HG03571 (cell line): Measurements from ENCODE around the gene IGLL1.
"Not testable (repeated sequence)": the region's sequence is repeated elsewhere in the genome, so short reads cannot be mapped to it uniquely, and the experiment has no call there.

Source experiments
- ATAC-seq: cut with Tn5 transposase; IDR thresholded peaks from one replicate; pipeline ENCODE4 v1.9.1; 2021; ENCODE audit not compliant: unreplicated experiment

IGLL1 gene

DNA sequence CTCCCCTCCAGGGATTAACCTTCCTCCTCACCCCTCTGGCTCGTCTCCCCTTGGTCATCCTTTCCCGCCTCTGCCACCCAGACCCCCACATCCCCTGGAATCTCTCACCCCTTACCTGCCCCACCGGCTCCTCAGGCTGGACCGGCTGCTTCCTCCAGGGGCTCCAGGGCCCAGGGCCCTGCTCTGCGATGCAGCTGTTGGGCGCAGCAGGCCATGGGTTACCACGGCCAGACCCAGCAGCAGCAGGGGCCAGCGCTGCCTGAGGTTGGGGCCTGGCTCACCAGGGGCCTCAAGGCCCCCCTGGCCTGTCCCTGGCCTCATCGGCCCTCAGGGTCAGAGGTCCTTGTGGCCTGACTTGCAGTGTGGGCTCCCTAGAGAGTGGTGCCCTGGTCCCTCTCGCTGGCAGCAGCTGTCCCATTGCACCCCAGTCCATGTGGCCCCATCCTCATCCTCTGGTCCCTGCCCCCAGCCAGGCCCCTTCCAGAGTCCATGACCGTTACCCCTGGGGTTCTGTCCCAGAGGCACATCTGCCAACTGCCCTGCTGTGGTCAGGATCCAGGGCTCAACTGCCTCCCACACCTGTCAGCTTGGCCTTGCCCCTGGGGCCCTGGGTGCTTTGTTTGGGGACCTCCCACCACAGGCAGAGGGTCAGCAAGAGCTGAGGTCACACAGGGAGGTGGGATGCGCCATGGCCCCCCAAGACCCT is at the start of gene IGLL1:
IGLL1 (minus strand) TSS at position 421 of the 706 bp plus-strand sequence; CDS start at position 321, 100 bp downstream.
- ATAC-seq: no peak

DNA sequence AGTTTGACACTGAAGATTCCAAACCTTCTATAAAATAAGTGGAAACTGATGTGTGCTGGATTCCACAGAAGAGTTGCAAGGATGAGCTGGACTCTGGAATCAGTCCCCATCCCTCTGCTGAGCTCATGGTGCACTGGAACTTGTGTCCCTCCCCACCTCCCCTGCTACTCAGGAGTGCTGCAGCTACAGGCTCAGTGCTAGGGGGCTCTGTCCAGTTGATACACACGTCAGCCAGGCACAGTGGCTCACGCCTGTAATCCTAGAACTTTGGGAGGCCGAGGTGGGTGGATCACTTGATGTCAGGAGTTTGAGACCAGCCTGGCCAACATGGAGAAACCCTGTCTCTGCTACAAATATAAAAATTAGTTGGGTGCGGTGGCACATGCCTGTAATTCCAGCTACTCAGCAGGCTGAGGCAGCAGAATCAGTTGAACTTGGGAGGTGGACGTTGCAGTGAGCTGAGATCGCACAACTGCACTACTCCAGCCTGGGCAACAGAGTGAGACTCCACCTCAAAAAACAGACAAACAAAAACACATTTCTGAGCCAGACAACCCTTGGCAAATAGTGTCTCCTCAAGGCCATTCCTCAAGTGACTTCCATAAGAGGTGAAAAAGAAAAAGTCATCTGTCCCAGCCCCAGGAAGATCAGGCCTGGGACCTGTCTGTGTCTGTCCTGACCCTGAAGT is 48.1 kb upstream of the IGLL1 start:
- ATAC-seq: not testable (repeated sequence)

DNA sequence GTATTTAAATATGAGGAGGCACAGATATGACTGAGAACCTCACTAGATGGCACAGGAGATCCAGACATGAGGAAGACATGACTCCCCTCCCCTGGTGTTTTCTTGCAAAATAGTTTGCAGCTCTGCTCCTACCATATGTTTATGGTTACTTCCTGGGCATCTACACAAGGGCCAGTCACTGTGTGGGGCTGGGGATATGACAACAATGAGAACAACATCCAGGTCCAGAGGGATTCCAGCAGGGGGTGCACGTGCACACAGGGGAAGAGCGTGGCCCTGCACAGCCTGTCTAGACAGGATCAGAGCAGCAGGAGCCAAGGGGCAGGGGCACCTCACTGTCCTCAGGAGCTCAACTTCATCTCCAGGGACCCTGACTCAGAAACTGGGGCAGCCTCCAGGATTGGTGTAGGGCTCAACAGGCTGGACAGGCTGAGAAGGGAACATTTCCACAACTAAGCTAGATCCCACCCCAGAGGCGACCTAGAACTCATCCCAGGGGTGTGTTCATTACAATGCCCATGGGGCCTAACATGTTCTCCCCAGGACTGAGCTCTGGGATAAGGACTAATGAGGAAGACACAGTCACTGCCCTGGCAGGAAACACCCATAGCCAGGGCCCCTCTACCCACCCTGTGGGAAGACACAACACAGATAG is 47.4 kb upstream of the IGLL1 start:
- not testable (repeated sequence) for ATAC-seq

DNA sequence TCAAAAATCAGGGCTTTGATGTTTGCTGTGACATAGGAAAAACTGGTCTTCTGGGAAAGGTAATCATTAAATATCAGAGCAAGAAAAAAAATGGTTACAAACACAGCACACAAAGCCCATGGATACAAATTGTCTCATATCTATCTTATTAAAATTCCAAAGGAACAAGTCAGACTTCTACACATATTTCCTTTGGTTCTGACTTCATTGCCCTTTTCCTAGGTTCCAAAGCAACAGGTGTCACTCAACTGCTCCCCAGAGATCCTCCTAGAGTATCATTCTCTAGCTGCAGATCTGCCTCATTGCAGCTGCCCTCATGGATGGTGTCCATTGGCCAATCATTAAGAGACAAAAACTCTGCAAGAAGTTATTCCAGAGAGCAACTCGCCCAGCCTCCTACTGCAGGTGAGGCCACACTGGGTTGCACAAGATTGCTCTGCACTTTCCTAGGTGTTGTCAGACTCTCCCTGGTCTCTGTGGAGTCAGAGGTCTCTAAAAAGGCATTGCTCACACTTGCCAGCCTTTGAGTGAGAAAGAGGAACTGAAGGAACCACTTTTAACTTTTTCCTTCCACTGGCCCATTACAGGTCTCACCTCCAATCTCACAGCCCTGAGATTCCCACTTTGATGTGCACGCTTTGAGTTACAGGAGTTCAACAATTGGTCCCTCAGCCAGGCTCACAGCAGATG is 46.3 kb upstream of the IGLL1 start:
- ATAC-seq: no peak

DNA sequence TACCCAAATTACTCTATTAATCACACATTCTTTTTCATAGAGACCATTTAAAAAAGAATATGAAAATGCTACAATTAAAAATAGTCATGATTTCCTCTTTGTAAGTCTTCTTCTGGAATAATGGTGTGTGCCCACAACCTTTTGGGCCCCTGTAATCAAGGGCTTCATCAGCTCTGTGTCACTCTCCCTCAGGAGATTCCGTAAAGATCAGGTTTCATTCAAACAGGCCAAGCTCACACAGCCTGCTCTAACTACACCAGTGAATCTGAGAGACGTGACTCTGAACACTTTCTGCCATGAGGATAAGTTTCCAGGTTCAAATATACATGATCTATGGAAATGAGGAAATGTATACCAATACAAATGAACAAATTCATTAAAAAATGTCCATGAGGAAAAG is 42.5 kb upstream of the IGLL1 start:
- ATAC-seq: no peak

DNA sequence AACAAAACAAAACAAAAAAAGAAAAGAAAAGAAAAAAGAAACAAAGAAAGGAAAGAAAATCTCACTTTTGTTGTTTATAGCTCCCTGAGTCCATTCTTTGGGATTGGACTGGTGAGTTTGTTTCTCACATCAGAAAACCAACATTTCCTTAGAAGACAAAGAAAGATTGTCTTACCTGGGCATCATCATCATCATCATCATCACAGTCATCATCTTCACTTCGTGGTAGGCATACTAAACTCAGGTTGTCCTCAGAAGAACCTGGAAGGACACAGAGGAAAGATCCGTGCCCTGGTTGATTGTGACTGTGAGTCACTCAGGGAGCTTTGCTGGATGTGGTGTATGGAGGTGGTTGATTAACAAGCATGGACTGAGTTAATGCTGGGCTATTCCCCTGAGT is 41.8 kb upstream of the IGLL1 start:
- not testable (repeated sequence) for ATAC-seq

DNA sequence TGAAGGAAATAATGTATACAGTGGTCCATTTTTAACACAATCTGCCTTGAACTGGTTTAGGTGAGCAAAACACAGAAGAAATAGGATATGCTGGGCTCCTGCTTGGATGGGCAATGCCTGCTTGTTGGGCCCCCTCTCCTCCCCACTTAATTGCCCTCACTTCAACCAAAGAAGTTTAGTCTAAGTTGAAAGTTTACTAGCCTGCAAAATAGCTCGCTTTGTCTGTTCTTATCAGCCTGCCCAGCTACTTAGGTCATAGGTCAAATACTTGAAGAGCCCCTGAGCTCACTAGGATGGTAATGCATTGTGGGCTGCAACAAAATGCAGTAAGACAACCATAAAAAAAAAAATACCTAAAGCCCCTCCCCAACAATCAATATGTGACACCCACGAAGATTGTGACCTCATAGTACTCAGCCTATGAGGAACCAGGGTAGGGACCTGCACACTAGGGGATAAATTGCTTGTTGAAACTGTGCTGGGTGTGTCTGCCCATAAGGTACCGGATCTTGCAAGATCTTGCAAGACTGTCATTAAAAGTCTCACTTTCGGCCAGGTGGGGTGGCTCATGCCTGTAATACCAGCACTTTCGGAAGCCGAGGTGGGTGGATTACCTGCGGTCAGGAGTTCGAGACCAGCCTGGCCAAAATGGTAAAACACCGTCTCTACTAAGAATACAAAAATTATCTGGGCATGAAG is 41.1 kb upstream of the IGLL1 start:
- ATAC-seq: no peak

DNA sequence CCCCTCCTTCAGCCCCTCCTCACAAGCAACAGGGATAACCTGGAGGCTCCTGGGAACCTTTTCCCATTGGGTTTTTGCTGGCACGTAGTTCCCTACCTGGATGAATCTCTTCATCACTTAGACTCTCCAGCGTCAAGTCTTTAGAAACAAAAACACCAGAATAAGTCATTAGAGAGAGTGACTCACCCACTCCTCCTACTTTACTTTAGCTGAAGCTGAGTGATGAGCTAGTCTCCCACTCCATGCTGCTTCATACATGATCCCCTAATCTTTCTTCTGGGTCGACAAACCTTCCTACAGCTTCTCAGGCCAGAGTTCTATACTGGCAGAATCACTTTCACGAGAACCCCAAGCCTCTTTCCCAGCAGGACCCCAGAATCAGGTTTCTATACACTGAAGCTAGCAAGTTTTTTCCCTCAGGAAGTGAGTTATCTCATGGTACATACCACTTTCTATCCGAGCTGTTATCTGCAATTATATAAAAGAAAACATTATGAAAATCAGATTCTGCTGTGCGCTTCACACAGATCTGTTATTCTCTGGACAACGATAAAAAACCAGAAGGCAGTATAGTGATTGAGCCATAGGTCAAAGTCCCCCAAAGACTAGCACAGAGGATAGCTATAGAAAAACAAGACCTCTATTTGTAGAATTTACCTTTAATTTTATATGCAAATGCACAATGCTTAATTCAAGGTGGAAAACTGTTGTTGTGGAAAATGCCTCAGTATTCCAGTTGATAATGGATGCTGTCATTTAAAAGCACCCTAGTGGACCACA is 33.3 kb upstream of the IGLL1 start:
- no peak for ATAC-seq

DNA sequence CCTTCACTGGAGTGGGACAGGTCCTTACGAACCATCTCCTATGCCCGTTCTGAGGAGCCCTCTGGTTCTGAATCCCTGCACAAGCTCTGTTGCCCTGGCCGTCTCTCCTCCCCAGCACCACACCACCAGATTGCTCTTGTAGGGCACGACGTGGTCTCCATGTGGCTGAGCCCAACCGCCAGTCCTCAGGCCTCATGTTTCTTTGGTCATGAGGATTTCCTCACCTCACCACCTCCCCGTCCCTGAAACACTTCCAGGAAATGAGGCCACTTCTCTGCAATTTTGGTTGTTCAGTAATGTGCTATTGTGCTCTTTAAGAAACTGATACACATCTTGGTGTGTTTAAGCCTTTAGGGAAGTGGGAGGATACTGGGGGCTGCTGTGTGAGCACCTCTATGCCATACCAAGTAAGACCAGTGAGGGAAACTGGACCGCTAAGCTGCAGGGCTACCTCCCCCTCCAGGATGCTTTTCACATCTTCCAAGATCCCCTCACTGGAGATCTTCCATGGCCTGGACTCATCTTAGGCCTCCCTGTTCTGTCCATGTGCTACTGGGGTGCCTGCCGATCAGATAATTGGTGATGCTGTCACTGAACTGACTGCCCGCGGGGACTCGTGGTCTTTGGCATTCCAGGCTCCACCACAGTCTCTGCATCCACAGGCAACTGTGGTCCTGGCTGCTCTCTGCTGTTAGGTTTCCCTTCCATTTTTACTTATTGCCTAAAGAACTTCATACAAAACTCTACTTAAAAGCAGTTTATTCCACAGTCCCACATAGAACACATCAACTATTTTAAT is 30.1 kb upstream of the IGLL1 start:
- no peak for ATAC-seq

DNA sequence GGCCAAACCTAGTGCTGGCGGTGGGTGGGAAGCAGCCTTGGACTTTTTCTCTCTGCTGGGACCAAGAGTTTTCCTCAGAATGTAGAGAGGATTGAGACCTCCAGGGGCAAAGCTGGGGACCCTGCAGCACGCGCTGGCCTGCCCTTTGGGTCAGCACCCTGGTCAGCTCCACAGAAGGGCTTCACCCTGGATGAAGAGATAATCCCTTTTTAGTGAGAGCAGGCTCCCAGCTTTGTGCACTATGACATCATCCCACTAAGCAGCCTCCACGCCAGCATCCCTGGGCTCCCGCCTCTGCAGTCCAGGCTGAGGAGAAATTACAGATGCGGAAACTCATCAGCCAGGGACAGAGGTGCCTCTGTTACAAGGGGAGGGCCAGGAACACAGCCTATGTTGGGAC is 28.5 kb upstream of the IGLL1 start:
- no peak for ATAC-seq

DNA sequence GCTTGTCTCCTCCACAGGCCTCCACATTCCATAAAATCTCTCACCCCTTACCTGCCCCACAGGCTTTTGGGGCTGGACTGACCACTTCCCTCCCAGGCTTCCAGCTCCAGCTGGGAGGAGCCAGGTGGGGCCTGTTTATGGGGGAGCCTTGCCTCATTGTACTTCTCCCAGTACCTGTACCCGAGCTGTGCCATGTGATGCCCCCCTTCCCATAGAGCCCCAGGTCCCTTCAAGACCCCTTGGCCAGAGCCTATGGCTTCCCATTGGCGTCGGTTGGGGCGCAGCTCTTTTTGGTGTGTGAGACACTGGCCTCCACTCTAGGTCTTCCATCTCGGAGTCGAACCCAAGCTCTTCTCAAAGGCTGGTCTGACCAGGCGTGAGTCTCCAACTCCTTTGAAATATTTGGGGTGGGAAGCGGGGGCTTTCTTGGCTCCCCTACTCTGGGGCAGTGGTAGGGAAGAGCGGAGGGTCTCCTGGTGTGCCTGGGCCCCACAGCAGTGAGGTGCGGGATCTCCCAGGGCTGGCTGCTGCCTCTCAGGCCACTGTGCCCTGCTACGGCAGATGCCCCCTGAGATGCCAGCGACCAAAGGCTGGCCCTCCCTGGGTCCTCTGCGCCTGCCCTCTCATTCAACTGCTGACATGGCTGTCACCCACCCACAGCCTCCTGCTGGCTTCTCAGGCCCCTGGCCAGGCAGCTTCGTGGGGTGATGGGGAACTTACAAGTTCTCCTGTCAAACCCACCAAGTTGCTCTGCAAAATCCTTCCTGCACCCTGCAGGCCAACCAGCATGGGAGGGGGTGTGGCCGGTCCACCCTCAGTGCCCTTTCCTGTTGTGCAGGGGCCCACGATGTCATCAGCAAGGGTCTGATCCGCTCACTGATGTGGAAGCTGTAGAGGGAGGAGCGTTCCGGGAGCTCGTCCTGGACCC is 26.4 kb upstream of the IGLL1 start:
- no peak for ATAC-seq

DNA sequence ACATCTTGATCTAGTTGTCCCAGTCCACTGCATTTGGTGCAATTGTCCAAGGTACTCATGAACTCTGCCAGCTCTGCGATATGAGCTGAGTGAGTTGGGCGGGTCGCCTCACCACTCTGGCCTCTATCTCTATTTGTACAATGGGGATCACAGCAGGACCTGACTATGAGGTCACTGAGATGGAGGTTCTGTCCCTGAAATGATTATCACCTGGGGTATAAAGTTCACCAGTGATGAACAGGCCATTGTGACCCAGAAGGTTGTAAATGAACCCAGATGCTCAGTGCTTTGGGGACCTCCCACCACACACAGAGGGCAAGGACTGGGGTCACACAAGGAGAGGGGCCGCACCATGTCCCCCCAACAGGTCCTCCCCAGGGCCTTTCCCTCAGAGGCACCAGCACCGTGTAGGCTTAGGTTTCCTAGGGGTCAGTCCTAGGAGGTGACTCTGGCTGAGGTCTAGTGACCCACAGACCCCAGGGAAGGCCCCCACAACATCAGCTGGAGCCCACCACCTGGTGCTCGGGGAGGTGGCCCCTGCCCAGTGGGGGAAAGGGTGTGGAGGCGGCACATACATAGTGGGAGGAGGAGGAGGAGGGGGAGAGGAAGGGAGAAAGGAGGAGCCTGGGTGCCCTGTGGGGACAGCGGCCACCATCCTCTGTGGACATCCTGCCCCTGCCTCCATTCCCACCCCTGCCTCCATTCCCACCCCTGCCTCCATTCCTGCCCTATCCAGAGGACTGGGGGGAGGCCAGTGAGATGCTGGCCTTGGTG is 25.0 kb upstream of the IGLL1 start:
- no peak for ATAC-seq

DNA sequence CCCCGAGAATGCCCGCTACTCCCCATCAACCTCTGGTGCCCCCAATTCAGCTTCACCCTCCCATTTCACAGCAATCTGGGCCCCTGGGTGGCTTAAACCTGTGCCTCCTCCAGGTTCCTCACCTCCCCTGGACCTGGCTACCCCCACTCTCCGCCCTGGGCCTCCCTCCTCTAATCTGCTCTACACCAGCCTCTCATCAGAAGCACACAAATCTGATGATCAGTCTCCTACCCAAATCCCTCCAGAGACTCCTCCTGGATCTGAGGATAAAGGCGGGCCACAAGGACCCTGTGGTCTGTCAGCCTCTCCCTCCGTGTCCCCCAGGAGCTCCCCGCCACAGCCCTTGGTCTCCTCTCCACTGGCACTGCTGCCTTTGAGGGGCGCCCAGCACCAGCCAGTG is 23.2 kb upstream of the IGLL1 start:
- ATAC-seq: no peak

DNA sequence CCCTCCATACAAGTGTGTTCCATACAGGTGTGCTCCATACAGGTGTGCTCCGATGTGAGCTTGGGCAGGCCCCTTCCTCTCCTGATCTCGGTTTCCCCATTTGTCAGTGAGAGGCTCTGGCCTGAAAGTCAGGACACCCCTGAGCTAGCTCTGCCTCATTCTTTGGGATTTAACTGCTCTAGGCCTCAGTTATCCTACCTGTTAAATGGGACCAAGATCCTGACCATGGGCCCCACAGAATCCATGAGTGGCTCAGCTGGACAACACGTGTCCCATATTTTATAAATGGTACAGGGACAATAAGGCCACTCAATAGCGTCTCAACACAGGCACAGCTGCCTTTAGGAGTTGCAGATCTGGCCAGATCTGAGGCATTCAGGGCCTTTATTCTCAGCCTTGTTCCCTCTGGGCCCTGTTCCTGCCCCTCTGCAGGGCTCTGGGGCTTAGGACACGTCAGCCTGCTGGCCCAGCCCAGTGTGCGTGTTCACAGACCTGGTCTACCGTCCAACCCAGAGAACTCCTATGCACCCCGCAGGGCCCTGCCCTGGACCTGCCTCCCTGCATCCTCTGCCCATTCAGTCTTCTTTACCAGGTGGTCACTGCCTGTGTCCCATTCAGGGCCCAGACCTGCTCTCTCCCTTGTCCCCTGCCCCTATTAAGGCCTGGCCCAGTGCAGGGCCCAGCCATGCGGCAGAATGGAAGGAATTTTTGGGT is 18.9 kb upstream of the IGLL1 start:
- ATAC-seq: no peak

DNA sequence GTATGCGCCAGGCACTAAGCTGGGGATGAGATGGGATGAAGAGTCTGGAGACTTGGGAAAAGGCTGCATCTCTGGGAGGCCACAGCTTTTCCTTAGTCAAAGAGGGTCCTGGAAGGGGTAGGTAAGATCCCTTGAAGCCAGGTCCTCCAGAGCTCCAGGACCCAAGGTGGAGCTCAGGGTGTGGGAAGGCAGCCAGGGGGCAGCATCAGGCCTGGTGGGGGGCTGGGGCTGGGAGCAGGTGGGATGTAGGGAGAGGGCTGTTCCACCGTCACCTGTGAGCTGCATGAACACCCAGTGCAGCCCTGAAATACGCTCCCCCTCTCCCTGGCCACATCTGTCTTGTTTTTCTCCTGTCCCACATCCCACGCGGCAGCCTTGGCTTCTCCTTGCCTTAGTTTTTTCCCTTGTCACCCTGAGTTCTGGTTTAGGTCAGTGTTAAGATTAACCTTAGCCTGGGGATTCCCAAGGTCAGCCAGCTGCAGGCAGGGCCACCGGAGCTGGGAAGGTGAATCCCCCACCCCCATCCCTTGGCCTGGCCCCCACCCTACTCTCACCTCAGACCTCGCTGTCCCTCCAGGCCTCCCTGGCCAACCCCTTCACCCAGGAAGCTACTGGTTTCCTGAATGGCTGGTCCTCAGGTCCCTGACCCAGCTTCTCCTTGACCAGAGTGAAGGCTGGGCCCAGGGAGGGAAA is 17.6 kb upstream of the IGLL1 start:
- not testable (repeated sequence) for ATAC-seq

DNA sequence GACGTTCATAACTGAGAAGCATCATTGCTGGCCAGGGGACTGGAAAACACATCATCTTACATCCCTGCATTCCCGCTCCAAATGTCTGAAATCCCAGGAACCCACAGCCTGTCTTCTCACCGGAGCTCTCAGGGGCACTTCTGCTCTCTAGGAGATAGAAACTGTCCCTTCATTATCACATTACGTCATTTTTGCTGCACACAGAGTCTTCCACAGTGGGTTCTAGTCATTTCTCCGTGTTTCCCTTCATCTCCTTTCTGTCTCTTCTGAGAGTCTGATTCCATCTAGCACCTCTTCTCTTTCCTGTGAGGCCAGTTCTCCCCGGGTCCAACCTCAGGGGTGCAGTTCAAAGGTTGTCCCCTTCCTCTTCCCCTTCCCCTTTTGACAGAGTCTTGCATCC is 15.8 kb upstream of the IGLL1 start:
- not testable (repeated sequence) for ATAC-seq
